VCaP (cell line): ENCODE results near the gene CAMK1G.

Experiments
- H3K27ac ChIP-seq: fragments of 450-650 bp; 2 replicates; pipeline ENCODE4 v1.5.1; 2017
- CTCF ChIP-seq: fragments of 450-650 bp; conservative IDR thresholded peaks from 2 replicates; pipeline ENCODE4 v1.5.1; 2017; ENCODE audit warnings: mild to moderate bottlenecking, moderate library complexity

Gene CAMK1G

GRCh38 chr1:209545423-209545822 is 38.1 kb upstream of the CAMK1G start:
- TF ChIP-seq CTCF: no peak
- H3K27ac ChIP-seq: no peak overlapping the region

DNA sequence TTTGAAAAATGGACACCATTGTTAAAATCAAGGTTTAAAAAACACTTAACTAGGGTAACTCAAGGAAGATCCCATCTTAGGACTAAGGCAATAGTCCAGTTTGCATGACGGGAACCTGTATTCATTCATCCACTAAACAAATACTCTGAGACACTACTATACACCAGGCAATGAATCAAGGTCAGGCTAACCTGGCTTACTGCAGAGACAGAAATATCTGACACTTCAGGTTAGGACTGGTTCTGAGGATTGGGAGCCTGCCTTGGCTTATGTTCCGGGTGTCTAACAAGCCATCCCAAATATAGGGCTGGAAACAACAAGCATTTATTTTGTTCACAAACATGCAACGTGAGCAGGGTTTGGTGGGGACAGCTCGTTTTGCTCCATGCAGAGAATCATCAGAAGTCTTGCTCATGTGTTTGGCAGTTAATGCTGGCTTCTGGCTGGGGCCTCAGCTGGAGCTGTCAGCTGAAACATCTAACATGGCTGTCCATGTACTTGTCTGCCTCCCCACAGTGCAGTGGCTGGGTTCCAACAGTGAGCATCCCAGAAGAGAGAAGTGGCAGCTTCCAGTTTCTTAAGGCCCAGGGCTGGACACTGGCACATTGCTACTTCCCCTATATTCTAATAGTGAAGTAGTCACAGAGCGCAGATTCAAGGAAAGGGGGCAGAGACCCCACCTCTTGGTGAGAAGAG is 37.0 kb upstream of the CAMK1G start:
- no peak overlapping the region for H3K27ac ChIP-seq
- no peak for TF ChIP-seq CTCF

DNA sequence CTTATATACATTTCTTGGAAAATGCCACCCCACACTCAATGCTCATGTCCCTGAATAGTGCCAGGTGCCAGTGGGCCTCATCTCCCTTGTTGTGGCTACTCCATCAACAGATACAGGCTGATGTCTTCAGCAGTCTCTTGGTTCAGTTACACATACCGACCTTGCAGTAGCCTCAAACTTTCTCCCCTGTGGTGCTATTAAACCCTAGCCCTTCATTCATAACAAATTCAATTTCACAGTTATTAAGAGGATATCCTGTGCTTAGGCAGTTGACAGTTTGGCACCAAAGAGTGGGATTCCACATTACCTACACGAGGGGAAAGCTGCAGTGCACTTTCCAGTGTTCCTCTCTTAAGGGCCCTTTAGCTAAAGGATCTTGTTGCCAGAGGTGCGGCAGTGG is 35.9 kb upstream of the CAMK1G start:
- H3K27ac ChIP-seq: no peak overlapping the region
- TF ChIP-seq CTCF: no peak

- no peak overlapping the region for H3K27ac ChIP-seq
- no peak for TF ChIP-seq CTCF
These were observed 33.9 kb upstream of the CAMK1G start for GRCh38 chr1:209549443-209550205.

- H3K27ac ChIP-seq: no peak overlapping the region
- no peak for TF ChIP-seq CTCF
These were observed 33.0 kb upstream of the CAMK1G start for GRCh38 chr1:209550519-209550918.

DNA sequence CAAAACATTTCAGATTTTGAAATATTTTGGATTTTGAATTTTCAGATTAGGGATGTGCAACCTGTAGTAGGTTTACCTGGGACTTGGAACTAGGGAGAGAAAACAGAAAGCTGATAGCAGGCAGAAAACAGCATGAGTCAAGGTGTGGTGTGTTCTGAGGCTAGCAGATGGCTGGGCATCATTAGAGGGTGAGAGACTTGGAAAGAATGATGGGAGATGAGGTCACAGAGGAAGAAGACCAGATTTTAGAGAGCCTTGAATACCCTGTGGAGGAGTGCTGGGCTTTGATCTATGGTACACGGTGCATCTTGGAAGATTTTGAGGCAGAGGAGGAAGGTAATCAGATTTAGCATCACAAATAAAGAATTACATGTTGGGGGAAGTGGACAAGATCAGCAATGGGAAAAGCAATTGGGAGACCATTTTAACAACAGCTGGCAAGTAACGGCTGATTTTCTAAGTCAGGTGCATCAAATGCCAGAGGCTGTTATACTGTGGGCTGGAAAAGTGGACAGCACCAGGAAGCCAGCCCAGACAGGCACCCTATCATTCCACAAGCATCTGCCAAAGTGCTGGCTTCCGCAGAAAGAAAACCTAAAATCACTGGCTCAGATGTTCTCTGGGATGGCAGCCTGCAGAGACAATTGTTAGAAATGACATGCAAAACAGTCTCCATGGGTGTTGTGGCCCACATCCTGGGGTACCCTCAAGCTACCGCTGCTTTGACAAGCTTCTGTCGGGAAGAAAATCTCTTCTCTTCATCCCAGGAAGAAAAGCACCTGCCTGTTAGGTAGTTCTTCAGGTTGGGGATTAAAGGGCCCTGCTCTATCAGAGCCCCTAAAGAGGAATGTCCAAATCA is 30.9 kb upstream of the CAMK1G start:
- no peak overlapping the region for H3K27ac ChIP-seq
- TF ChIP-seq CTCF: no peak
